GM21723 (cell line): ENCODE measurements around the gene KIAA0825.

Source experiments
- ATAC-seq: cut with Tn5 transposase; IDR thresholded peaks from one replicate; pipeline ENCODE4 v1.9.1; 2021; ENCODE audit warnings: mild to moderate bottlenecking, moderate library complexity; ENCODE audit not compliant: unreplicated experiment

The KIAA0825 gene

DNA sequence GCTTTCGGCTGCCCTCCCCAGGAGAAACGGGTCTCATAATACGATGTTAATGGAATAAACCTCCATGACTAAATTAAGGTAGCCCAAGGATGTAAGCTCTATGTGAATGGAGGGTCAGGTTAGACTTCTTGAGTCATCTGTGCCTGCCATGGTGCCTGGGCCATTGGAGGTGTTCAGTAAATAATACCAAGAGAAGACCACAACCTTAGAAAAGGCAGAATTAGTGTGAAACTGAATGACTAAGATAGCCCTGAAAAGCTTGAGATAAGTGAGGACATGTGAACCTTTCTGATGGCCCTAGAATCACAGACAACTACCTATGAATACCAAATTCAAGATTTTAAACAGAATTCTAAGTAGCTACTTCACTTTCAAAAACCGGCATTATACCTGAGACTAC lies 160.6 kb downstream of the KIAA0825 start:
- ATAC-seq = no peak

DNA sequence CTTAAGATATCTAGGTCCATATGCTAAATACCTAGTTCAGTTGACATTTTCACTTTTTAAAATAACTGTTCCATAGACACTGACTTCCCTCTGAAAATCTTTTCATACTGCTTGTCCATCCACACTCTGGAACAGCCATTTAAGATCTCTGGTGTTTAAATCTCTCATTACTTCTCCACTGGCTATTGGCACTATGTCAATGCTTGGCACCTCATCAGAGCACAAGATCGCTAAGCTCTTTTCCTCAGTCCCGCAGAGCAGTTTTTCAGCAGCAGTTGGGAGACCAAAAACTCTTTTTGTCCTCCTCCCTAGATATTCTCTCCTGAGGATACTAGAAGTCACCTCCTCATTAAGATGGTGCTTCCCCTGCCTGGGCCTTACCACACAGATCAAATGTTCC lies 172.7 kb downstream of the KIAA0825 start:
- ATAC-seq = no peak

DNA sequence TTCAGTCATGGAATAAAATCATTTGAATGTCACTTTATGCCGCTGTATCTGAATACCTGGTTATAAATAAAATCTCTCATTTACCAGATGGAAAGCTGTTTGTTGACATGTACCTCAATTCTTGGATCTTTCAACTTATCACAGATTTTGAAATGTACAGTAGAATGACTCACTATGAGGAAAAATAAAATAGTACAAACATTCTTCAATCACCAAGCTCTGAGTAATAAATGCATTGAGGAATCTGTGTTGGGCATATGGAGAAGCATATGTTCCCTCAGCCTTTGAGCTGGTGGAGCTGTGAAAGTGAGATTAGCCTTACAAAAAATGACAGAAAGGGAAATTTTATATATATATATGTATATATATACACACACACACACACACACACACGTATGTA lies 175.4 kb downstream of the KIAA0825 start:
- no peak for ATAC-seq

DNA sequence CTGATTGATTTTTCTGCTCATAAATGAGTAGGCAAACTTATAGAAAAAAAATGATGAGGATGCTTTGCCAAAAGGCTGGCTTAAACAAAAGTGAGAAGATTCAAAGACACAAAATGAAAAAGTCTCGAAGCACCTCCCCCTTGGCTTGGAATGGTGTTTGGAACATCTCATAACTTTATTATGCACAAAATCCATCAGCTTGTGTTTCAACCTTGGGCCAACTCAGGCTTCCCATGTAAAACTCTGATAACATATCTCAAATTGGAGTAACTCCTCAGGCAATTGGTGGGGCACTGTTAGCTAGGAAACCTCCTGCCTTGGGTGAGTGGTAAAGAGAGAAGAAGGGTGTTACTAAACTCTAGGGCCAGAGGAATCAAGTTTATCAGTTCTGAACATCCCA lies 176.3 kb downstream of the KIAA0825 start:
- ATAC-seq = no peak

DNA sequence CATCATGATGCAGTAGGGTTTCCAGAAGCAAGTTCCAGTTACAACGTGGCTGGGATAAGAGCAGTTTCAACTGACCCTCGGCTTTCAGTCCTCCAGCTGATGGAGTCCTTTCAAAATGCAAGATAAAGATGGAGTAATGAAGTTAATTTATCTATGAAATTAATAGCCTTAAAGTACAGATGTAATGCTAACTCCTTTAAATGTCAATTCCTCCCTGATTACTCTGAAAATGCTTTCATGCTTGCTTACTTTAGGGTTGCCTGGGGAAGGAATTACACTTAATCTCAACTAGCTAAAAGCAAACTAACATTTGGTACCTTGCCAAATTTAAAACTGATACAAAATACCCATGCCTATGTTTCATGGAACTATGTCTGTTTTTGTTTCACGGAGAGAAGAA lies 178.4 kb downstream of the KIAA0825 start:
- no peak for ATAC-seq

DNA sequence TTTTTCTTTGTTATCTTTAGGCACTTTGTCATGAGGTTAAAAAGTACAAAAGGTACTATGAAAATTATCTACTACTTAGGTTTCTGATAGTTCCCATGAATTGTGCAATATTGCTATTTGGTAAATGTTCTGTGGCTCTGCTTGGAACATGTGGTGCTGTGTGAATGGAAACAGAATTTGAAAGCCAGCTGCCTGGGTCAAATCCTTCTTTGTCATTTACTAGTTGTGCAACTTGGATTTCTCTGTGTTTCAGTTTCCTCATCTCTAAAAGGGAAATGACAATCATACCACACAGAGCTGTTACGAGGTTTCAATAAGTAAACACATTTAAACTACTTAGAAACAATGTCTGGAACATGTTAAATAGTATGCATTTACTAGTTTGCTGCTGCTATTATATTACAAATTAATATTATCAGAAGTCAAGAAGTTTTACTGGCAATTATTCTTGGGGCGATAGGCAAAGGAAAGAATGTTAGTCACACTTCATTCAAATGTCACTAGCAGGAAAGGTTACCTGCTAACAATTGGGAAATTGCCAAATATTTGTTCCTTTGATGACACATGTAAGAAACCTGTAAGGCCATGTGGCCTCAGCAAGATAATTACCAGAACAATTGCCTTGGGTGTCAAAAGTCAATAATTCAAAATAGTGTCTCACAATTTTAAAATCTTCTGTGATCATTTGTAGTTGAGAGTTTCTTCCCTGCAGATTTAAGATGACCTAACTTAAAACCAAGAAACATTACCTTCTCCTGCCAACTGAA lies 184.8 kb downstream of the KIAA0825 start:
- no peak for ATAC-seq

DNA sequence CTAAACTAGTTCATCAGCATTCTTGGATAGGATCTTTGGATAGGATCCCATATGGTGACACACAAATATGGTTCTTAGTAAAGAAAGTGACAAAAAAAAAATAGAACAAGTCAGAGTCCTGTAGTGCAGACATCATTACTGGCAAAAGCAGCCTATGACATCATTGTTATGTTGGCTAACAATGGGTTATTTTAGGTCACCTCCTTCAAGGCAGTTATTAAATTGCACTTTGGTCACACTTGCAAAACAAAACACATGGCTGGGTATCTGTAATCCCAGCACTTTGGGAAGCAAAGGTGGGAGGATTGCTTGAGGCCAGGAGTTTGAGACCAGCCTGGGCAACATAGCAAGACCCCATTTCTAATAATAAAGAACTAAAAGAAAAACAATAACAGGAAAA lies 185.9 kb downstream of the KIAA0825 start:
- ATAC-seq = no peak

DNA sequence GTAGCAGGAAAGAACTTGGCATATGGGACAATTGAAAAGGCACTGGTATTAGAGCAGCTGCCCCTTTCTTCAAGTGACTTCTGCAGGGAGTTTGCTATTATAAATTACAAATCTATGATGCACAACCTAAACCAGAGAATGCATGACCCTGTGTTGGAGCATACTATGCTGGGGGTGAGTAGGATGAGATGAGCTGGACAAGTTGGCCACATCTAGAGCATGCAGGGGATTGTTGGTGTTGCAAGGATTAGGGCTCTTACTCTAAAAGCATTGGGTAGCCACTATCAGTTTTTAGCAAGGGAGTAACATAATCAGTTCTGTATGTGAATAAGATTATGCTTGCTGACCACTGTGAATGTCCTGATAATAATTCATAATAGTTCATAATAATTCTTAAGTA lies 186.7 kb downstream of the KIAA0825 start:
- ATAC-seq = no peak

DNA sequence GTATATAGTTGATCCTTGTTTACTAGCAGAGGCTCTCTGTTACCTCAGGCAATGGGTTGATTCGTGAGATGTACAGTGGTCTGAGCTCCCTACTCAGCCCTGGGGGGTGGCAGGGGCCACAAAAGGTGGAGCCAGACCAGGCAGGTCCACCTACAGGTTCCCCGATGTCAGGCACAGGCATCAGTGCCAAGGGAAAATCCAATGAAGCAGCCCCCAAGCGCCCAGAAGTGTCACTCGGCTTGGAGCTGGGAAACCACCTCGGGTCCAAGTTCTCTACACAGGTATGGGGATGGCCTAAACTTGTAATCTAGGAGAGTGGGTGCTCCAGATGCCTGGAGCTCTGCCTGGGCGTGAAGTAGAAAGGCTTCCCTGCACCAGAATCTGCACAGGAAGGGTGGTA lies 188.8 kb downstream of the KIAA0825 start:
- ATAC-seq = no peak

DNA sequence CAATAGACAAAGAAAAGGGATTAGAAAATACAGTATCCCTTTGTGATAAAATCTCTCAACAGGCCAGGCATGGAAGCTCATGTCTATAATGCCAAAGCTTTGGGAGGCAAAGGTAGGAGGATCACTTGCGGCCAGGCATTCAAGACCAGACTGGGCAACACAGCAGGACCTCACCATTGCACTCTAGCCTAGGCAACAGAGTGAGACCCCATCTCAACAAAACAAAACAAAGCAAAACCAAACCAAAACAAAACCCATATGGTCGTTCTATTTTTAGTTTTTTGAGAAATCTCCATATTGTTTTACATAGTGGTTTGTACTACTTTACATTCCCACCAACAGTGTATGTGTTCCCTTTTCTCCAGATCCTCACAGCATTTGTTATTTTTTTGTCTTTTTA lies 193.0 kb downstream of the KIAA0825 start:
- ATAC-seq = no peak

DNA sequence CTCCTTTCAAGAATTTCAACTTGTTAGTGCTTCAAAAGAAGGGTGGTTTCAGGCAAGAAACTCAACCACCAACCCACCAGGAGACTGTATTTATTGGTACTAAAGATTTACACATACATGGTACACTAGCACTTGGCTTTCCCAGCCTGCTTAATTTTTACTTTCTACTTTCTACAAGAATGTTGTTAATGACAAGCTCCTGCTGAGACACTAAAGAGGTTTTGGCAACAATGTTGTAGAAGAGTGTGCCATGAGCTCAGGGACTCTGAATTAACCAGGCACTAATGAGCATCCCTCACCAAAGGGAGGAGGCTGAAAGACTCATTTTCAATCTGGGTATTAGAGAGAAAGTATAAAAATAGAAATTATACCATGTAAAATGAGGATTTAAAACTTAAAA lies 195.0 kb downstream of the KIAA0825 start:
- no peak for ATAC-seq

DNA sequence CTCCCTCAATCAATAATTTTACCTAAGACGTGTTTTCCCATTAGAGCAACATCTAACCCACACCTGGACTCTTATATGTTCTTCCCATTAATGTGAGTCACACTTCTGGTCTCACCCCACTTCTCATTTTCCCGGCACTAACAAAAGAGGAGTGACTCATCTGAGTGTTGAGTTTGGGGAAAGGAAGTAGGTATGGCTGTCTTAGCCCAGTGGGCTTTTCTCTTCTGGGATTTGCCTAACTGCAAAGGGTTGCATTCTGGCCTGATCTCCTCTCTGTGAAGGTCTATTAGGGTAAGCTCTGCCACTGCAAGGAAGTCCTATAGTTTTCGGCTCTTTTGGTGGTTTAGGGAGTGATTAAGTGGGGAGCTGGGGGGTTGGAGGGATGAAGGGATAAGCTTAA lies 195.6 kb downstream of the KIAA0825 start:
- no peak for ATAC-seq

DNA sequence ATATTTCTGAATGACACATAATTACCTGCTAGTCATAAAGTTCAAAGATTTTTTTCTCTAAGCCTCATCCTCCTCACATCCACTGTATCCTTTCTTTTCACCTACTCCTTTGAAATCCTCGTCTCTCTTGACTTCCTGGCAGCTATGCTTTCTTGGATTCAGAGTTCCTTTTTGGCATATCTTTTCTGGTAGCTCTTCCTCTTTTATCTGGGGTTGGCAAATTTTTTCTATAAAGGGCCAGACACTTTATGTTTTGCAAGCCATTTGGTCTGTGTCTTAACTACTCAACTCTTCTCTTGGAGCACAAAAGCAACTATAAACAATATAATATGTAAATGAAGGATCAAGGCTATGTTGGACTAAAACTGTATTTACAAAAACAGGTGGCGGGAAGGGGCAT lies 197.5 kb downstream of the KIAA0825 start:
- ATAC-seq = no peak

DNA sequence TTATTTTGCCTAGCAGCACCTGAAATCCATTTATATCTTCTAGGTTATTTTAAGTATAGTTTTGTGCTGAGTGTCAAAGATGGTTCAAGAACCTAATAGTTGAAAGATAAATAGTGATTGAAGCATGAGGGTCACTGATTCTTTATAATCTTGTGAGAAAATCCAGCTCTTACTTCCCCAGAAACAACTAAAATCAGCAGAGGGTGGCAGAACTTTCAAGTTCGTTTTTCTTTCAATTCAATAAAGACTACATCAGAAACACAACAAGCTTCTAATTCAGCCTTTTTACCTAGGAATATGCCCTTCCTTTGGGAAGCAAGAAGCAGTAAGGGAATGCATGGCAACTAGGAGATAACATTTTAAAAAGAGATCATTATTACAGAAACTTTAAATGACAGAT lies 202.6 kb downstream of the KIAA0825 start:
- ATAC-seq = no peak

DNA sequence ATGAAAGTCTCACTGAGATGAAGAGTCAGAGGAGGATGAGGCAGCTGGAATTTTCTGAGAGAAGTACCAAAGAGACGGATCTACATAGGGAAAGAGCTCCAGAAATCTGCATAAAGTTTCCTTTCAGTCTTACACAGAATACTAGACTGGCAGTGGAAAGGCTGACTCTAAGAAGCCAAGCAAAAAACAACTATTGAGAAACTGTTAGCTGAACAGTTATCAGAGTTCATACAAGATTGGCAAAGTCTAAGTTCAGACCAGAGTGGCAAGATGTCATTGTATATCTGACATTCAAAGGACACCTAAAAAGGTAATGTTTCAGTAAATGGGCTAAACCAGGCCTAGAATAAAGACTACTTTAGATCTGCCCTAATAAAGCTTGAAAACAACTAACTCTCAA lies 209.0 kb downstream of the KIAA0825 start:
- ATAC-seq = no peak

DNA sequence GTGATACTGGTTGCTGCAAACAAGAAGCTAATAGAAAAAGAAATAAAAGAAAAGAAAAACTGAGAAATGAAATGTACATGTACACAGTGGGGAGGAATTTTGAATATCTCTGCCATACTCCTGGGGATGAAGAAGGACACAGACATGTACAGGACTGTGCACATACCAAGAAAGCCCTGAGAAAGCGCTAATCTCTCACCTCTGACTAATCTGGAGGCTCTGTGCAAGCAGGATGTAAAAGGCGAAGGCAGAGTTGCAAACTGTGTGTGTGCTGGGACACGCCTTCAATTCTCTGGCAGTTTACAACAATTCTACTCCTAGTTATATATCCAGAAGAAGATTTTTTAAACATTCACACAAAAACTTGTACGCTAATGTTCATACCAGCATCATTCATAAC lies 211.4 kb downstream of the KIAA0825 start:
- no peak for ATAC-seq

DNA sequence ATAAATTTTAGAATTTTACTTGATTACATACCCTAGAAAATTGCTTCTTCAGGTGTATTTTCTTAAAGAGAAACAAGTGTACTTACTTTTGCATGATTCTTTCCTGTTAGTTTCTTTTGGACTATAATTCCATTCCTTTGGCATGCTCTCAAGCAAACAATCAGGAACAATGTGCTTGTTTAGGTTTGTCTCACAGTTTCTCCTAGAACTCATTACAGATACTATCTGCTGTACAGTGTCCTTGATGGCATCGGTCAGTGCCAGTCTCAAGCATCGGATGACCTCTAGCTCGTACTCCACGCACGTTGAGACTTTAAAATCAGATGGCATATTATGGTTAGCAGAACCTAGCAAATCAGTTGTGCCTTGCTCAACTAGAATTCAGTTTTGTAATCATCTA lies 214.9 kb downstream of the KIAA0825 start:
- no peak for ATAC-seq

DNA sequence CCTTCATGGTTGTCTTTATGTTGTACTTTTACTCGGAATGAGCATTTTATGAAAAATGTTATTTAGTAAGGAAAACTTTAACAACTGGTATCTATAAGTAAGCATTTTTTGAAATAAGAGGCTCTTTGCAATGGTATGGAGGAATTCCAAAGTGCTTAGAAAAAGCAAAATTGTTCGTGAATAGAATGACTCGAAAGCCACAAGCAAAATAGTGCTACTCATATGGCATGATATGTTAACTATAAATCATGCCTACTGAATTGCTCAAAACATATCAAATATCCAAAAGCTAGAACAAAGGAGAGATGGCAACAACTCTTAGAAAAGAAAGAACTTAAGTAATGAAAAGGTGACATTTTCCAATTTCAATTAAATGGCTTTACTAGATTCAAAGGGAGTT lies 216.3 kb downstream of the KIAA0825 start:
- ATAC-seq = no peak

DNA sequence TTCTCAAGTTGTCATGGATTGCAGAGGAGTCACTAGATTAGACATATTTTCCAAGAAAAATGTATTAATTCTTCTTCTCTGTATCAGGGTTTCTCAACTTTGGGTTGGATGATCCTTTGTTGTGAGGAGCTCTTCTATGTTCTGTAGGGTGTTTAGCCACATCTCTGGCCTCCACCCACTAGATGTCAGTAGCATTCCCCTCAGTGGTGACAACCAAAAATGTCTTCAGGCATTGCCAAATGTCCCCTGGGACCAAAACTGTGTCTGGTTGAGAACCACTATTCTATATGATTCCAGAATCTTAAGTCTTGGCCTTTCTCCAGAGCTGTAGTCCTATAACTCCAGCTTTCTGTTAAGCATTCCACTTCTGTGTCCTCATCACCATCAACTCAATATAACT lies 220.9 kb downstream of the KIAA0825 start:
- ATAC-seq = no peak

DNA sequence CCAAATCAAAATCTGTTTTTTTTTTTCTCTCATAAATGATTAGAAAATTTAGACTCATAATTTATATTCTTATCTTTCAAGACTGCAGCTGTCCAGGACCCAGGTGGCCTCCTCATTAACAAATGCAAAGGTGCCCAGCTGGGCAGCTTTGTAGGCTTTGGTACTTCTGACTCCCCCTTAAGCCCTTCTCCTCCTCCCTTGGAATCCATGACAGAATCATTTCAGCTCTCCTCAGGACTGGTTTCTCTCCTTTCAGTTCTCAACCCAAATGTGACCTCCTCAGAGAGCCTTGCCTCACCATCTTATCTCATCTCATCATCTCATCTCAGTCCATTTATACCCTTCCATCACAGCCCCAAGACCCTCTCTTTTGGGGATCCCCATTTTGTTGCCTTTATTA lies 221.7 kb downstream of the KIAA0825 start:
- no peak for ATAC-seq

DNA sequence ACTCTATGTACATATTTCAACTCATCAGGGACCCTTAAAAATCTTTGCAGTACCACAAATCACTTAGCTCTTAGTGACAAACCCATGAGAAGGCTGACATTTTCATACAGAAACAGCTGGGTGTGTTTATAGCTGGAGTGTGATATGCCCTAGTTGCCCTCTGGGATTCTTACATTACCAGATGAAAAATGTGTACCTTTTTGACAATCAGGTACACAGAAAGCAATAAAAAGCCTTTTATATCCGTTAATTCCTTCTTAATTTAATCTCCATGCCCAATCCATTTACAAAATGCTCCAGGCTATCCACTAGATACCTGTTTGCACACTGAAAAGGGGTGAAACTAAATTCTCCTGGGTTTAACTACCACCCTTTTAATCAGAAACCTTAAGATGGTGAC lies 222.9 kb downstream of the KIAA0825 start:
- ATAC-seq = no peak

DNA sequence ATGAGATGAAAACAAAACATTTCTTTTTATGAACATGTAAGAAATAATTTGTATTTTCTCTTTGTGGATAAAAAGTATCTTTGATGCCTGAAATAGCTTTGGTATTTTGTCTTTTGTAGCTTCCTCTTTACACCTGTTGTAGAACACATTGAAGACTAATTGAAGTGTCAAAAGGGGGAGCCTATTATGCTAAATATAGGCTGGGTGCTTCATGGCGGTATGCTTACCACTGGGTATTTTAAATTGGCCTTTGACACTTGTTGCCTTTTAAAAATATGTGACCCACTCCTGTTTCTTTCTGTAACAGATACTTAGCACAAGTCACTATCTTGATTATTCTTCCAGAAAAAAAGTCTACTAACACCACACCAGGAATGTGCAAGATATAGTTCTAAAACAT lies 226.4 kb downstream of the KIAA0825 start:
- no peak for ATAC-seq

DNA sequence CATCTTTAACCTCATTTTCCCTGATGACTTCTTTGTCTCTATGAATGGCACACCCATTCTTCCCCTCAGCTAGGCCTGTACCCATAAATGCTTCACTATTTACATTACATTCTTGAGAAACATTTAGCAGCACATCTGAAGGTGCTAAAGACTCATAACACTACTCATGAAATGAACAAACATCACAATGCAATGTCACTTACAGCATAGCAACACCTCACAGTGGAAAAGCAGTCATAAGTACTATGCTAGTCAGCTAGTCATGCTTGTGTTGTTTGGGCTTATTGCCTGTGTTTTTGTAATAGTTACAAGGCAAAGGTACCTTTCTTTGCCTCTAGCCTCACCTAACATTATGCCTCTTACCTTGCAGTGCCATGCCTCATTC lies 228.9 kb downstream of the KIAA0825 start:
- no peak for ATAC-seq
